Gastrocnemius medialis (tissue), 4 donors: ENCODE measurements around the gene KRTAP10-2.

ENCODE experiments used
- CTCF ChIP-seq, 5 experiments: fragments of 450-650 bp in 3 of 5; fragments of 200-600 bp in 2 of 5; sonication (generic) in 2 of 5; IDR thresholded peaks in 4 of 5; conservative IDR thresholded peaks in 1 of 5; 1 replicate in 4 of 5; 2 replicates in 1 of 5; pipeline ENCODE4 v1.5.1; 2016 to 2019; ENCODE audit warnings: antibody characterized with exemption in 5 of 5, mild to moderate bottlenecking in 3 of 5, moderate library complexity in 3 of 5
- POLR2A ChIP-seq, 2 donors: fragments of 450-650 bp; IDR thresholded peaks; one replicate each; pipeline ENCODE4 v1.6.1; 2017; ENCODE audit warnings: antibody characterized with exemption in 2 of 2, mild to moderate bottlenecking in 2 of 2, moderate library complexity in 2 of 2

GRCh38 chr21:44523567-44524413, 27.5 kb downstream of the KRTAP10-2 start:
- TF ChIP-seq CTCF (IDR thresholded peaks at IDR 0.05 in 4 of 5, conservative IDR thresholded peaks at IDR 0.05 in 1 of 5) (no peak), POLR2A (IDR thresholded peaks at IDR 0.05) (no peak)
